Left ventricle myocardium inferior (tissue), 1 donor: Measurements from ENCODE around the gene AMIGO3. TPM values are rescaled to one million over a fixed set of nuclear protein-coding genes. Genes with fewer than 3 reads are reported as not detected.
A peak's percentile ranks its signal among the peaks of the same experiment; 100 is the strongest.

Source experiments
- DNase-seq: peaks from one replicate; pipeline ENCODE4 v3.0.0-alpha.2; 2020
- H3K27ac ChIP-seq: fragments of 200-600 bp; replicated peaks from 2 replicates; pipeline ENCODE4 v1.8.0; 2021
- H3K27me3 ChIP-seq: fragments of 200-600 bp; 2 replicates; pipeline ENCODE4 v1.8.0; 2021; ENCODE audit warnings: low read depth
- H3K36me3 ChIP-seq: fragments of 200-600 bp; 2 replicates; pipeline ENCODE4 v1.8.0; 2021
- H3K4me1 ChIP-seq: fragments of 200-600 bp; 2 replicates; pipeline ENCODE4 v1.8.0; 2021
- H3K4me3 ChIP-seq: fragments of 200-600 bp; 2 replicates; pipeline ENCODE4 v1.8.0; 2021; ENCODE audit warnings: mild to moderate bottlenecking, moderate library complexity
- H3K9me3 ChIP-seq: fragments of 200-600 bp; replicated peaks from 2 replicates; pipeline ENCODE4 v1.8.0; 2021
- CTCF ChIP-seq: fragments of 200-600 bp; IDR thresholded peaks from 2 replicates; pipeline ENCODE4 v1.8.0; 2021; ENCODE audit warnings: antibody characterized with exemption, mild to moderate bottlenecking, borderline replicate concordance
- intact Hi-C: fragments of 100-400 bp; cut with micrococcal nuclease; formaldehyde crosslinking; loops from one replicate; pipeline ENCODE4 v1.11.0; 2022
- total RNA-seq: library from RNA; stranded (reverse); fragmentation: NEBNext Ultra II Directional; extraction: Animal tissue kit (Norgen Biotek cat#: 25700); gene quantifications from one replicate; pipeline ENCODE4 v1.2.1, GENCODE V29; 2021
- donor health status: DM: no; HTN: yes; CAD: no; lungs with severe emphysema.

The AMIGO3 gene
- total RNA-seq, 1 donor from 2014 or later = not detected

- no peak for DNase-seq
- intact Hi-C loops = no loop called here
- no peaks in the 10 kb centered on the region for H3K9me3 ChIP-seq
- no peak overlapping the region for H3K4me3 ChIP-seq
- H3K4me1 ChIP-seq = peaks cover 7% of the 10 kb centered on the region
- no peak for TF ChIP-seq CTCF
- no peaks in the 10 kb centered on the region for H3K27me3 ChIP-seq
- H3K27ac ChIP-seq = no peak overlapping the region
- peaks cover 51% of the 10 kb centered on the region for H3K36me3 ChIP-seq
These were observed 14.0 kb downstream of the AMIGO3 start for GRCh38 chr3:49705390-49705960.

DNA sequence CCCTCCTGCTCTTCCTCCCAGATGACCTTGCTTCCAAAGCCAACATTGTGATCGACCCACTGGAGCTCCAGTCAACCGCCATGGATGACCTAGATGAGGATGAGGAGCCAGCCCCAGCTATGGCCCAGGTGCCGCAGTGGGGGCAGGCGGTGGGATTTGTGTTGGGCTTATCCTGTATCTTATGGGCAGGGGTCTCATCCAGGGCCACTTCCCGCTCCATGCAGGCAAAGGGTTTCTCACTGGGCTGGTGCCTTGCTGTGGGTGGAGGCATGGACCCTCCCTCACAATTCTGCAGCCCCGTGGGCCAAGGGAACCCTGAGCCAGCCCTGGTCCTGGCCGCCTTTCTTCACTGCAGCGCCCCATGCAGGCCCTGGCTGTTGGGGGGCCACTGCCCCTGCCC, 14.9 kb downstream of the AMIGO3 start:
- intact Hi-C loops = no loop called here

GRCh38 chr3:49703956-49704355, 15.5 kb downstream of the AMIGO3 start:
- peaks cover 65% of the 10 kb centered on the region for H3K36me3 ChIP-seq
- peaks cover 21% of the 10 kb centered on the region for H3K4me1 ChIP-seq
- H3K27ac ChIP-seq = no peak overlapping the region
- no peak for TF ChIP-seq CTCF
- H3K4me3 ChIP-seq = no peak overlapping the region
- no peaks in the 10 kb centered on the region for H3K27me3 ChIP-seq
- intact Hi-C loops = no loop called here
- H3K9me3 ChIP-seq = no peaks in the 10 kb centered on the region
- no peak for DNase-seq

More for the DNA sequence above, 14.9 kb downstream of the AMIGO3 start:
- Histone ChIP-seq H3K4me1 (peaks cover 14% of the 10 kb centered on the region), H3K27ac (no peak overlapping the region), H3K27me3 (no peaks in the 10 kb centered on the region), H3K36me3 (peaks cover 59% of the 10 kb centered on the region), H3K4me3 (no peak overlapping the region), H3K9me3 (no peaks in the 10 kb centered on the region)
- no peak for TF ChIP-seq CTCF
- no peak for DNase-seq

- no peak overlapping the region for H3K27ac ChIP-seq
- H3K27me3 ChIP-seq = no peaks in the 10 kb centered on the region
- H3K9me3 ChIP-seq = no peaks in the 10 kb centered on the region
- intact Hi-C loops = no loop called here
- TF ChIP-seq CTCF = peak; percentile 84
- peaks cover 26% of the 10 kb centered on the region for H3K4me1 ChIP-seq
- peak; percentile 40 for DNase-seq
- peaks cover 69% of the 10 kb centered on the region for H3K36me3 ChIP-seq
- no peak overlapping the region for H3K4me3 ChIP-seq
These were observed 16.0 kb downstream of the AMIGO3 start for GRCh38 chr3:49703443-49703927.

DNA sequence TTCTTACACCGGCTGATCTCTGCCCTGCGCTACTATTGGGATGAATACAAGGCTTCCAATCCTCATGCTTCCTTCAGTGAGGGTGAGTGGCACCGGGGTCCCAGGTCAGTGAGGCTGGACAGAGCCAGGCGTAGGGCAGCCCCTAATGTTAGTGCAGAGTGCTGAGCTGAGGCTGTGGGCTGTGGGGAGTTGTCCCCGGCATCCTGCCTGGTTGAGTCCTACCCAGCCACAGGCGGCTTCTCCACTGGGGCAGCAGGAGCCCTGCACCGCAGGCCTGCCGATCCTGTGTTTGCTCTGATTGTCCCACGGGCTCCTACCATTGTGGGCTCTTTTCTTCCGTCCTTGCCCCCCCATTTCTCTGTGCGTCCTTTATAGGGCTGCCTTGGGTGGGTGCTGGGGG, 16.8 kb downstream of the AMIGO3 start:
- TF ChIP-seq CTCF = no peak
- H3K27me3 ChIP-seq = no peaks in the 10 kb centered on the region
- peaks cover 77% of the 10 kb centered on the region for H3K36me3 ChIP-seq
- intact Hi-C loops = no loop called here
- H3K4me1 ChIP-seq = peaks cover 26% of the 10 kb centered on the region
- no peak overlapping the region for H3K4me3 ChIP-seq
- no peak for DNase-seq
- H3K27ac ChIP-seq = no peak overlapping the region
- no peaks in the 10 kb centered on the region for H3K9me3 ChIP-seq
